Testis (tissue), 5 donors: Measurements from ENCODE around the gene ZNF610. TPM values are rescaled to one million over a fixed set of nuclear protein-coding genes. Genes with fewer than 3 reads are reported as not detected.
A peak's percentile ranks its signal among the peaks of the same experiment; 100 is the strongest.
"Not testable (repeated sequence)": the region's sequence is repeated elsewhere in the genome, so short reads cannot be mapped to it uniquely, and the experiment has no call there.

Experiments used
- DNase-seq: peaks from one replicate; pipeline ENCODE4 v3.0.0-alpha.2; 2019
- H3K27ac ChIP-seq, 2 donors: fragments of 200-600 bp; sonication (generic); one replicate each; pipeline ENCODE4 v1.5.1; 2019
- H3K27me3 ChIP-seq: fragments of 200-600 bp; sonication (generic); one replicate; pipeline ENCODE4 v1.5.1; 2019
- H3K36me3 ChIP-seq: fragments of 200-600 bp; sonication (generic); one replicate; pipeline ENCODE4 v1.5.1; 2017; ENCODE audit warnings: low read depth; ENCODE audit errors: missing control alignments
- H3K4me1 ChIP-seq: fragments of 200-600 bp; sonication (generic); one replicate; pipeline ENCODE4 v1.5.1; 2019
- H3K4me3 ChIP-seq, 2 donors: fragments of 200-600 bp; sonication (generic); one replicate each; pipeline ENCODE4 v1.5.1; 2017 to 2019
- H3K9me3 ChIP-seq: fragments of 200-600 bp; sonication (generic); one replicate; pipeline ENCODE4 v1.5.1; 2017
- POLR2A ChIP-seq: fragments of 450-650 bp; IDR thresholded peaks from one replicate; pipeline ENCODE4 v1.6.1; 2017; ENCODE audit warnings: antibody characterized with exemption, mild to moderate bottlenecking, moderate library complexity
- WGBS, 2 donors: methylation state at CpG; one replicate each; pipeline ENCODE4 v1.1.5; 2018; 5-methylcytosine and 5-hydroxymethylcytosine counted together
- intact Hi-C: fragments of 100-400 bp; cut with DNase I; formaldehyde crosslinking; loops from one replicate; pipeline ENCODE4 v1.15.1; 2023; ENCODE audit warnings: low total_unique reads
- long read RNA-seq, 2 donors: transcript quantifications; one replicate each; lab custom pipeline, GENCODE V29; 2026
- polyA plus RNA-seq: library from polyadenylated mRNA; stranded (reverse); fragments of 350-450 nt; fragmentation: Illumina TruSeq; extraction: RNeasy Lipid Tissue Mini Kit (QIAGEN cat#74804); gene quantifications from one replicate; pipeline ENCODE4 v1.2.3, GENCODE V29; 2014; ENCODE audit warnings: low read depth, low replicate concordance; ENCODE audit not compliant: insufficient read depth
- total RNA-seq, 2 donors: library from RNA; depleted of rRNA; stranded (reverse); fragments of >200 nt; gene quantifications; one replicate each; pipeline ENCODE4 v1.2.3, GENCODE V29; 2016
- TF ChIP-seq, protein P1 (sequence below), 3 experiments: fragments of 450-650 bp in 2 of 3; fragments of 200-600 bp in 1 of 3; sonication (generic) in 1 of 3; IDR thresholded peaks; one replicate each; pipeline ENCODE4 v1.5.1; 2016 to 2019; ENCODE audit warnings: antibody characterized with exemption in 3 of 3, mild to moderate bottlenecking in 2 of 3, moderate library complexity in 1 of 3

Gene ZNF610
- 10 to 100 TPM; 11.1 to 21.5 TPM for total RNA-seq
- polyA plus RNA-seq, result 16.6 TPM
- long read RNA-seq, donor 1, partial matches to known transcripts, result 0 of 3 reads
- long read RNA-seq, donor 1, other reads (novel, unspliced or antisense), result 0 of 3 reads
- long read RNA-seq, donor 2, partial matches to known transcripts, result 0 of 1 reads
- long read RNA-seq, donor 2, other reads (novel, unspliced or antisense), result 0 of 1 reads

DNA sequence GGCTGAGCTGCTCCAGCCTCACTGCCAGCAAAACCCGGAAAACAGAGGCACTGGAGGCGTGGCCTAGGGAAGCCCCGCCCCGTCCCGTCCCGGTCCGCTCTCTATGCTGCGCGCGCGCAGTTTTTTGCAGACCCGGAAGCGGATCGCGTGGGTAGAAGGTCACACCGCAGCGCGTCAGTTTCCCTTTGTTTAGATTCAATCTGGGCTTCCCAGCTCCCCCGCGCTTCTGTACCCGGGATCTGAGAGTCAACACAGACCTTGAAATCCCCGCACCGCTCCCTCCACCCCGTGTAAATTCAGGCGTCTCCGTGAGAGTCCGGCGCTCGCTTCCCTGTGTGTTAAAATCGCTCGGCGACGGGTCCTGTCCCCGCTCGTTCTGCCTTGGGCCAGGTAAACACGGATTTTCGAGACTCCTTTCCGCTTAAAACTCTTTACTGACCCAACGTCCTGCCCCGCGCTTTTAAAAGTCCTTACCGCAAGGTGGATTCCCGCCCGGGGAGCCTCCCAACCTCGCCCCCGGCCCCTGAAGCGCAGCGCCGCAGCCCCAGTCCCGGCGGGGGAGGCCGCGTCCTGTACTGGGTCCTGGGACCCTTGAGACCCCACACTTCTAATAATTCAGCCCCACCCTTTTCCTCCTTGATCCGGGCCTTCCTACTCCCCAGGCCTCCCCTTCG, at the start of gene ZNF610:
Gene ZNF610 (plus strand): TSS at position 127 of the 674 bp plus-strand sequence. CDS start 12,930 bp downstream, outside the sequence.
- TF ChIP-seq, protein P1, sequence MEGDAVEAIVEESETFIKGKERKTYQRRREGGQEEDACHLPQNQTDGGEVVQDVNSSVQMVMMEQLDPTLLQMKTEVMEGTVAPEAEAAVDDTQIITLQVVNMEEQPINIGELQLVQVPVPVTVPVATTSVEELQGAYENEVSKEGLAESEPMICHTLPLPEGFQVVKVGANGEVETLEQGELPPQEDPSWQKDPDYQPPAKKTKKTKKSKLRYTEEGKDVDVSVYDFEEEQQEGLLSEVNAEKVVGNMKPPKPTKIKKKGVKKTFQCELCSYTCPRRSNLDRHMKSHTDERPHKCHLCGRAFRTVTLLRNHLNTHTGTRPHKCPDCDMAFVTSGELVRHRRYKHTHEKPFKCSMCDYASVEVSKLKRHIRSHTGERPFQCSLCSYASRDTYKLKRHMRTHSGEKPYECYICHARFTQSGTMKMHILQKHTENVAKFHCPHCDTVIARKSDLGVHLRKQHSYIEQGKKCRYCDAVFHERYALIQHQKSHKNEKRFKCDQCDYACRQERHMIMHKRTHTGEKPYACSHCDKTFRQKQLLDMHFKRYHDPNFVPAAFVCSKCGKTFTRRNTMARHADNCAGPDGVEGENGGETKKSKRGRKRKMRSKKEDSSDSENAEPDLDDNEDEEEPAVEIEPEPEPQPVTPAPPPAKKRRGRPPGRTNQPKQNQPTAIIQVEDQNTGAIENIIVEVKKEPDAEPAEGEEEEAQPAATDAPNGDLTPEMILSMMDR (IDR thresholded peaks at IDR 0.05), result no peak
- no peak for TF ChIP-seq POLR2A
- no peaks in the 10 kb centered on the region for H3K9me3 ChIP-seq
- peak within 1 kb of the TSS; percentile 70 to 80 for H3K27ac ChIP-seq
- peak; percentile 94 for DNase-seq
- no peaks in the 10 kb centered on the region for H3K4me1 ChIP-seq
- H3K27me3 ChIP-seq, result no peaks in the 10 kb centered on the region
- H3K36me3 ChIP-seq, result no peaks in the 10 kb centered on the region
- 0 to 1% methylated on average over 40 to 55 of the region's 55 CpGs for WGBS, 2 donors
- peak within 1 kb of the TSS; percentile 79 to 84 for H3K4me3 ChIP-seq
- intact Hi-C loops, result no loop called here

DNA sequence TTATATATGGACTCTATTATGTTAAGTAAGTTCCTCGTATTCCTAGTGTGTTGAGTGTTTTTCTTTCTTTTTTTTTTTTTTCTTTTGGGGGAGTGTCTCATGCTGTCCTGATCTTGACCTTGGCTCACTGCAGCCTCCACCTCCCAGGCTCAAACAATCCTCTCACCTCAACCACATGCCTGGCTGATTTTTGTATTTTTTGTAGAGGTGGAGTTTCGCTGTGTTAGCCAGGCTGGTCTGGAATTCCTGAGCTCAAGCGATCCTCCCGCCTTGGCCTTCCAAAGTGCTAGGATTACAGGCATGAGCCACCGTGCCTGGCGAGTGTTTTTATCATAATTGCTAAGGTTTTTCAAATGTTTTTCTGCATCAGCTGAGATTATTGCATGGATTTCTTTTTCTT, 49.8 kb upstream of the ZNF610 start:
- H3K36me3 ChIP-seq, result no peaks in the 10 kb centered on the region
- no peak overlapping the region for H3K27ac ChIP-seq
- WGBS, 2 donors, result 58 to 69% methylated on average over 6 of the region's 6 CpGs
- H3K27me3 ChIP-seq, result no peaks in the 10 kb centered on the region
- TF ChIP-seq POLR2A, result no peak
- TF ChIP-seq, protein P1 (IDR thresholded peaks at IDR 0.05), result no peak
- no peaks in the 10 kb centered on the region for H3K4me1 ChIP-seq
- no peak overlapping the region for H3K4me3 ChIP-seq
- intact Hi-C loops, result no loop called here
- no peak for DNase-seq
- no peaks in the 10 kb centered on the region for H3K9me3 ChIP-seq

DNA sequence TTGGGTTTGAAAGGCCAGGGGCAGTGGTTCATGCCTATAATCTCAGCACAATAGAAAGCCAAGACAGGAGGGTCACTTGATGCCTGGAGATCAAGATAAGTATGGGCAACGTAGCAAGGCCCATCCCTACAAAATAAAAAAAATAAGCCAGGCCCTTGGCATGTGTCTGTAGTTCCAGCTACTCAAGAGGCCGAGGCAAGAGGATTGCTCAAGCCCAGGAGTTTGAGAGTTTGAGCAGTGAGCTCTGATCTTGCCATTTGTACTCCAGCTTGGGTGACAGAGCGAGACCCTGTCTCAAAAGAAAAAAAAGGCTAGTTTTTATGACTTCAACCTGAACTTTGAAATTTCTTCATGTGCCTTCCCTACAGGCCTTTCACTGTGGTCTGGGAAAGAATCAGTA, 44.3 kb upstream of the ZNF610 start:
- no peaks in the 10 kb centered on the region for H3K36me3 ChIP-seq
- no peaks in the 10 kb centered on the region for H3K27me3 ChIP-seq
- intact Hi-C loops, result no loop called here
- no peaks in the 10 kb centered on the region for H3K9me3 ChIP-seq
- 91 to 100% methylated on average over 3 of the region's 3 CpGs for WGBS, 2 donors
- no peak overlapping the region for H3K27ac ChIP-seq
- no peak overlapping the region for H3K4me3 ChIP-seq
- H3K4me1 ChIP-seq, result peaks cover 5% of the 10 kb centered on the region
- DNase-seq, result no peak
- TF ChIP-seq POLR2A, result no peak
- TF ChIP-seq, protein P1 (IDR thresholded peaks at IDR 0.05), result no peak

DNA sequence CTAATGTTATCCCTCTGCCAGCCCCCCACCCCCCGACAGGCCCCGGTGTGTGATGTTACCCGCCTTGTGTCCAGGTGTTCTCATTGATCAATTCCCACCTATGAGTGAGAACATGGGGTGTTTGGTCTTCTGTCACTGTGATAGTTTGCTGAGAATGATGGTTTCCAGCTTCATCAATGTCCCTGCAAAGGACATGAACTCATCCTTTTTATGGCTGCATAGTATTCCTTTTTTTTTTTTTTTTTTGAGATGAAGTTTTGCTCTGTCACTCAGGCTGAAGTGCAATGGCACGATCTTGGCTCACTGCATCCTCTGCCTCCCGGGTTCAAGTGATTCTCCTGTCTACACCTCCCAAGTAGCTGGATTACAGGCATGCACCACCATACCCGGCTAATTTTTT, 43.1 kb upstream of the ZNF610 start:
- H3K27me3 ChIP-seq, H3K4me3 ChIP-seq, intact Hi-C loops, H3K4me1 ChIP-seq, DNase-seq, H3K27ac ChIP-seq, H3K36me3 ChIP-seq, H3K9me3 ChIP-seq: not testable (repeated sequence)
- WGBS, 2 donors, result 84 to 94% methylated on average over 6 of the region's 6 CpGs

DNA sequence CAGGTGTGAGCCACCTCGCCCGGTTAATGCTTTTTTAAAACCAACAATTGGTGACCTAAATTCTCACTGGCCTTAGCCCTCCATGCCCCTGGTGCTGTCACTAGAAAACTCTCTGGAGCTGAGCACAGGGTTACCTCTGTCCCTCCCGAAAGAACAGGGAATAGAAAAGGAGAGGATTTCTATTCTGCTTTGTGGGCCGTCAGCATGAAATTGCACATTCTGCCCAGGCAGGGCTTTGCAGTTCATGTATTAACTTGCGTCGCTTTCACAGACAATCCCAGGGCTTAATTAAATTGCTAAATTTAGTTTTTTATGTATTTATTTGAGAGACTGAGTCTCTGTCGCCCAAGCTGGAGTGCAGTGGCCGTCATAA, 39.7 kb upstream of the ZNF610 start:
- no peaks in the 10 kb centered on the region for H3K27me3 ChIP-seq
- peak overlapping the region in 1 of 2 donors; percentile 64 for H3K27ac ChIP-seq
- H3K36me3 ChIP-seq, result no peaks in the 10 kb centered on the region
- peak overlapping the region; percentile 60 to 84 for H3K4me3 ChIP-seq
- no peak for DNase-seq
- intact Hi-C loops, result no loop called here
- TF ChIP-seq, protein P1 (IDR thresholded peaks at IDR 0.05), result no peak
- TF ChIP-seq POLR2A, result no peak
- H3K9me3 ChIP-seq, result no peaks in the 10 kb centered on the region
- 15 to 19% methylated on average over 8 of the region's 8 CpGs for whole genome bisulfite sequencing, 2 donors
- H3K4me1 ChIP-seq, result peaks cover 10% of the 10 kb centered on the region
